A549 (cell line): ENCODE data around the gene UGT2A2. TPM values are rescaled to one million over a fixed set of nuclear protein-coding genes. Genes with fewer than 3 reads are reported as not detected.
A peak's percentile ranks its signal among the peaks of the same experiment; 100 is the strongest.

Experiments used
- ATAC-seq, 2 experiments: fragments of 200-7000 bp in 1 of 2; fragments of >200 bp in 1 of 2; cut with Nextera tagmentation in 1 of 2; cut with Tn5 transposase in 1 of 2; 3 replicates each; pipeline versions ENCODE4 v1.8.0 to v1.9.1; 2018 to 2020; ENCODE audit warnings: mild to moderate bottlenecking in 1 of 2, moderate library complexity in 1 of 2
- CTCF ChIA-PET: fragments of 300-600 bp; sonication (Branson Sonifier 250); formaldehyde crosslinking; extraction: SDS; loops from one replicate; lab custom pipeline; 2021; ENCODE audit warnings: antibody characterized with exemption, inconsistent platforms; lab: Yijun Ruan, JAX
- POLR2A ChIA-PET: fragments of 350-600 bp; formaldehyde crosslinking; extraction: SDS; loops from one replicate; lab custom pipeline; 2021; ENCODE audit warnings: antibody characterized with exemption, inconsistent platforms; lab: Yijun Ruan, JAX
- DNase-seq, 2 experiments: peaks; one replicate each; pipeline versions ENCODE4 v3.0.0 to v3.0.0-alpha.2; 2011 to 2016; ENCODE audit warnings: low read depth in 1 of 2, low spot score in 1 of 2
- FAIRE-seq: peaks from 2 replicates; lab custom pipeline; 2011; peaks lifted over from hg19 to GRCh38; lab: Jason Lieb, UNC
- H3K27ac ChIP-seq, 2 experiments: fragments of >200 bp; sonication (Bioruptor Twin); formaldehyde crosslinking; 3 replicates each; pipeline ENCODE4 v1.5.1; 2016 to 2017
- H3K4me1 ChIP-seq: fragments of >200 bp; sonication (Bioruptor Twin); formaldehyde crosslinking; 3 replicates; pipeline ENCODE4 v1.6.1; 2016
- H3K4me2 ChIP-seq: fragments of >200 bp; sonication (Bioruptor Twin); formaldehyde crosslinking; 3 replicates; pipeline ENCODE4 v1.6.1; 2016
- H3K4me3 ChIP-seq: fragments of >200 bp; sonication (Bioruptor Twin); formaldehyde crosslinking; 3 replicates; pipeline ENCODE4 v1.5.1; 2016
- H3K9me3 ChIP-seq: fragments of >200 bp; sonication (Bioruptor Twin); formaldehyde crosslinking; 3 replicates; pipeline ENCODE4 v1.6.1; 2016
- BHLHE40 ChIP-seq: IDR thresholded peaks from 2 replicates; pipeline ENCODE4 v1.6.1; 2012; ENCODE audit warnings: low read depth, low read length, inconsistent platforms
- CBX8 ChIP-seq: fragments of 200-600 bp; sonication (generic); IDR thresholded peaks from 2 replicates; pipeline ENCODE4 v1.6.1; 2016
- CEBPB ChIP-seq, 2 experiments: fragments of >200 bp in 1 of 2; sonication (Bioruptor Twin) in 1 of 2; formaldehyde crosslinking in 1 of 2; IDR thresholded peaks; 2 replicates each; pipeline ENCODE4 v1.6.1; 2012 to 2016
- CHD2 ChIP-seq: fragments of 150-350 bp; IDR thresholded peaks from 2 replicates; pipeline ENCODE4 v1.6.1; 2014; ENCODE audit warnings: low read length; ENCODE audit not compliant: partially characterized antibody
- CHD4 ChIP-seq: fragments of 200-600 bp; sonication (generic); IDR thresholded peaks from 2 replicates; pipeline ENCODE4 v1.6.1; 2016; ENCODE audit warnings: antibody characterized with exemption, mild to moderate bottlenecking, borderline replicate concordance
- EHF ChIP-seq: fragments of 250-450 bp; sonication (Bioruptor Pico); IDR thresholded peaks from 2 replicates; pipeline ENCODE4 v1.5.0; 2020; ENCODE audit warnings: mild to moderate bottlenecking
- FOXS1 ChIP-seq: fragments of 250-450 bp; sonication (Bioruptor Pico); IDR thresholded peaks from 2 replicates; pipeline ENCODE4 v1.5.0; 2020; ENCODE audit warnings: mild to moderate bottlenecking, moderate library complexity
- GATA3 ChIP-seq: IDR thresholded peaks from 2 replicates; pipeline ENCODE4 v1.6.1; 2012; ENCODE audit warnings: borderline replicate concordance
- HEYL ChIP-seq: fragments of 250-450 bp; sonication (Bioruptor Pico); IDR thresholded peaks from 2 replicates; pipeline ENCODE4 v1.8.0; 2021; ENCODE audit warnings: mild to moderate bottlenecking, moderate library complexity
- KDM1A ChIP-seq: fragments of 200-600 bp; sonication (generic); IDR thresholded peaks from 2 replicates; pipeline ENCODE4 v1.6.1; 2016; ENCODE audit warnings: low read depth, mild to moderate bottlenecking
- MYC ChIP-seq: IDR thresholded peaks from 2 replicates; pipeline ENCODE4 v1.6.1; 2012; ENCODE audit warnings: mild to moderate bottlenecking, inconsistent platforms, low read length, improper control_type of control experiment, borderline replicate concordance
- NFE2L2 ChIP-seq: fragments of 150-350 bp; conservative IDR thresholded peaks from 2 replicates; pipeline ENCODE4 v1.6.1; 2014; ENCODE audit warnings: low read length
- NPAS2 ChIP-seq: fragments of 250-450 bp; sonication (Bioruptor Pico); IDR thresholded peaks from 2 replicates; pipeline ENCODE4 v1.8.0; 2022; ENCODE audit warnings: mild to moderate bottlenecking, moderate library complexity, borderline replicate concordance
- NR3C1 ChIP-seq: fragments of >200 bp; sonication (Bioruptor Twin); formaldehyde crosslinking; IDR thresholded peaks from 3 replicates; pipeline ENCODE4 v1.6.1; 2017
- POLR2A ChIP-seq: IDR thresholded peaks from 2 replicates; pipeline ENCODE4 v1.6.1; 2012; ENCODE audit warnings: mild to moderate bottlenecking, low read length
- RAD21 ChIP-seq, 2 experiments: fragments of >200 bp in 1 of 2; sonication (Bioruptor Twin) in 1 of 2; formaldehyde crosslinking in 1 of 2; IDR thresholded peaks in 1 of 2; conservative IDR thresholded peaks in 1 of 2; 2 replicates in 1 of 2; 3 replicates in 1 of 2; pipeline ENCODE4 v1.6.1; 2012 to 2018; ENCODE audit warnings: inconsistent platforms in 1 of 2
- RARB ChIP-seq: fragments of 250-450 bp; sonication (Bioruptor Pico); IDR thresholded peaks from 2 replicates; pipeline ENCODE4 v1.8.0; 2021; ENCODE audit warnings: mild to moderate bottlenecking, moderate library complexity
- RFX5 ChIP-seq: fragments of 450-650 bp; IDR thresholded peaks from 2 replicates; pipeline ENCODE4 v1.7.1; 2014; ENCODE audit warnings: antibody characterized with exemption, mild to moderate bottlenecking, moderate library complexity
- SMC3 ChIP-seq: fragments of >200 bp; sonication (Bioruptor Twin); formaldehyde crosslinking; IDR thresholded peaks from 3 replicates; pipeline ENCODE4 v1.6.1; 2018; ENCODE audit warnings: inconsistent platforms
- SREBF2 ChIP-seq: fragments of 450-650 bp; IDR thresholded peaks from 2 replicates; pipeline ENCODE4 v1.6.1; 2014; ENCODE audit warnings: mild to moderate bottlenecking, moderate library complexity
- ZC3H11A ChIP-seq: fragments of 450-650 bp; IDR thresholded peaks from 2 replicates; pipeline ENCODE4 v1.6.1; 2014; ENCODE audit warnings: antibody characterized with exemption, mild to moderate bottlenecking
- ZSCAN20 ChIP-seq: fragments of 250-450 bp; sonication (Bioruptor Pico); IDR thresholded peaks from 2 replicates; pipeline ENCODE4 v1.8.0; 2022; ENCODE audit warnings: mild to moderate bottlenecking, moderate library complexity
- WGBS: methylation state at CpG from one replicate; pipeline ENCODE4 v1.1.6; 2017; ENCODE audit errors: missing lambda C conversion rate; 5-methylcytosine and 5-hydroxymethylcytosine counted together
- polyA plus RNA-seq, 4 experiments: library from polyadenylated mRNA; depleted of rRNA in 3 of 4; stranded (reverse); fragments of >200 nt; fragmentation: RNase III in 1 of 4; extraction: RNeasy Plus Mini Kit Qiagen cat#74134 plus additional on column Dnase treatment in 1 of 4; gene quantifications; 2 replicates in 3 of 4; 3 replicates in 1 of 4; pipeline ENCODE4 v1.2.3, GENCODE V29; 2011 to 2017
- TF ChIP-seq, protein P1 (sequence below): fragments of >200 bp; sonication (Bioruptor Twin); formaldehyde crosslinking; IDR thresholded peaks from 3 replicates; pipeline ENCODE4 v1.5.1; 2016
- TF ChIP-seq, protein P2 (sequence below): fragments of 450-650 bp; IDR thresholded peaks from 2 replicates; pipeline ENCODE4 v1.6.1; 2014; ENCODE audit warnings: antibody characterized with exemption
- TF ChIP-seq, protein P3 (sequence below): fragments of 150-350 bp; IDR thresholded peaks from 2 replicates; pipeline ENCODE4 v1.6.1; 2014; ENCODE audit warnings: low read depth, mild to moderate bottlenecking, low read length
- TF ChIP-seq, protein P4 (sequence below): fragments of >200 bp; sonication (Bioruptor Twin); formaldehyde crosslinking; IDR thresholded peaks from 3 replicates; pipeline ENCODE4 v1.6.1; 2016
- TF ChIP-seq, protein P5 (sequence below): IDR thresholded peaks from 2 replicates; pipeline ENCODE4 v1.6.1; 2012

The UGT2A2 gene
- polyA plus RNA-seq, 2 of the 4 experiments (the other 2 are of a cell fraction): not detected

DNA sequence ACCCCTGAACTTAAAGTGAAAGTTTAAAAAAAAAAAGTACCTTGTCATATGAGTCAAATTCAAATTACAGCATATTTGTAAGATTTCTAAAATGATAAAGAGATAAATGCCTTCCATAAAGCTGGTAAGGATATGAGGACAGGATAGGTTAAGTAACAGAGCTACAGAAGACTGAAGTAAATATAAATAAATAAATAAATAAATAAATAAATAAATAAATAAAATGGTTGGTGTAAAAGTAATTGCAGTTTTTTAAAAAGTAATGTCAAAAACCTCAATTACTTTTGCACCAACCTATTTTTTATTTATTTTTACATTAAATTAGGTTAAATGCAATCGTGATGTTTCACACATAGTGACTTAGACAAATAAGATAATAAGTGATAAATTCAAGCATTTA is 62.2 kb downstream of the UGT2A2 start:
- ATAC-seq: no peak
- CTCF ChIA-PET: no interaction called here
- no peak for TF ChIP-seq GATA3
- peak; percentile 46 for TF ChIP-seq ZC3H11A
- no peak overlapping the region for H3K27ac ChIP-seq
- H3K4me2 ChIP-seq: no peak overlapping the region
- WGBS: 50% methylated on average over 1 of the region's 1 CpG
- H3K4me3 ChIP-seq: no peak overlapping the region
- H3K9me3 ChIP-seq: no peaks in the 10 kb centered on the region
- no peaks in the 10 kb centered on the region for H3K4me1 ChIP-seq
- POLR2A ChIA-PET: no interaction called here
- no peak for FAIRE-seq
- DNase-seq: no peak

DNA sequence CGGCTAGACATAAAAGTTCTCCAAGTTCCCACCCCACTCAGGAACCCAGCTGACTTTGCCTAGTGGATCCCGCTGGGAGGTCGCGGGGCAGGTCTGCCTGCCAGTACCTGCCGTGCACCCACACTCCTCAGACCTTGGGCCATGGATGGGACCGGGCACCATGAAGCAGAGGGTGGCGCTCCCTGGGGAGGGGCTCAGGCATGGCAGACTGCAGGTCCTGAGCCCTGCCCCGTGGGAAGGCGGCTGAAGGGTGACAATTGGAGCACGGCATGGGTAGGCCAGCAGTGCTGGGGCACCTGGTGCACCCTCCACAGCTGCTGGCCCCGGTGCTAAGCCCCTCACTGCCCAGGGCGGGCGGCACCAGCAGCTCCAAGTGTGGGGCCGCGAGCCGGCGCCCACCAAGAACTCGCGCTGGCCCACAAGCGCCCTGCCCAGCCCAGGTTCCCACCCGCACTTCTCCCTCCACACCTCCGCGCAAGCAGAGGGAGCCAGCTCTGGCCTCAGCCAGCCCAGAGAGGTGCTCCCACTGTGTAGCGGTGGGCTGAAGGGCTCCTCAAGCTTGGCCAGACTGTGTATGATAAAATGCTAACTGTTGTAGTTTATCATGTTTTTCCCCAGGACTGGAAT is 63.1 kb downstream of the UGT2A2 start:
- no peaks in the 10 kb centered on the region for H3K9me3 ChIP-seq
- no peak overlapping the region for H3K4me2 ChIP-seq
- H3K4me3 ChIP-seq: no peak overlapping the region
- FAIRE-seq: no peak
- ChIA-PET CTCF (no interaction called here), POLR2A (no interaction called here)
- no peak for TF ChIP-seq BHLHE40
- no peak for TF ChIP-seq NR3C1
- TF ChIP-seq, protein P1, sequence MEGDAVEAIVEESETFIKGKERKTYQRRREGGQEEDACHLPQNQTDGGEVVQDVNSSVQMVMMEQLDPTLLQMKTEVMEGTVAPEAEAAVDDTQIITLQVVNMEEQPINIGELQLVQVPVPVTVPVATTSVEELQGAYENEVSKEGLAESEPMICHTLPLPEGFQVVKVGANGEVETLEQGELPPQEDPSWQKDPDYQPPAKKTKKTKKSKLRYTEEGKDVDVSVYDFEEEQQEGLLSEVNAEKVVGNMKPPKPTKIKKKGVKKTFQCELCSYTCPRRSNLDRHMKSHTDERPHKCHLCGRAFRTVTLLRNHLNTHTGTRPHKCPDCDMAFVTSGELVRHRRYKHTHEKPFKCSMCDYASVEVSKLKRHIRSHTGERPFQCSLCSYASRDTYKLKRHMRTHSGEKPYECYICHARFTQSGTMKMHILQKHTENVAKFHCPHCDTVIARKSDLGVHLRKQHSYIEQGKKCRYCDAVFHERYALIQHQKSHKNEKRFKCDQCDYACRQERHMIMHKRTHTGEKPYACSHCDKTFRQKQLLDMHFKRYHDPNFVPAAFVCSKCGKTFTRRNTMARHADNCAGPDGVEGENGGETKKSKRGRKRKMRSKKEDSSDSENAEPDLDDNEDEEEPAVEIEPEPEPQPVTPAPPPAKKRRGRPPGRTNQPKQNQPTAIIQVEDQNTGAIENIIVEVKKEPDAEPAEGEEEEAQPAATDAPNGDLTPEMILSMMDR: no peak
- no peak for TF ChIP-seq SMC3
- TF ChIP-seq MYC: no peak
- no peak for TF ChIP-seq FOXS1 (CRISPR knock-in tag)
- TF ChIP-seq NPAS2 (CRISPR knock-in tag): no peak
- no peak for TF ChIP-seq RARB (CRISPR knock-in tag)
- TF ChIP-seq CBX8: no peak
- TF ChIP-seq NFE2L2: no peak
- no peak for TF ChIP-seq HEYL (CRISPR knock-in tag)
- TF ChIP-seq ZC3H11A: no peak
- TF ChIP-seq GATA3: no peak
- TF ChIP-seq, protein P2, sequence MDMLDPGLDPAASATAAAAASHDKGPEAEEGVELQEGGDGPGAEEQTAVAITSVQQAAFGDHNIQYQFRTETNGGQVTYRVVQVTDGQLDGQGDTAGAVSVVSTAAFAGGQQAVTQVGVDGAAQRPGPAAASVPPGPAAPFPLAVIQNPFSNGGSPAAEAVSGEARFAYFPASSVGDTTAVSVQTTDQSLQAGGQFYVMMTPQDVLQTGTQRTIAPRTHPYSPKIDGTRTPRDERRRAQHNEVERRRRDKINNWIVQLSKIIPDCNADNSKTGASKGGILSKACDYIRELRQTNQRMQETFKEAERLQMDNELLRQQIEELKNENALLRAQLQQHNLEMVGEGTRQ: no peak
- no peak overlapping the region for H3K27ac ChIP-seq
- no peaks in the 10 kb centered on the region for H3K4me1 ChIP-seq
- no peak for DNase-seq
- 68% methylated on average over 12 of the region's 24 CpGs for WGBS
- no peak for ATAC-seq

DNA sequence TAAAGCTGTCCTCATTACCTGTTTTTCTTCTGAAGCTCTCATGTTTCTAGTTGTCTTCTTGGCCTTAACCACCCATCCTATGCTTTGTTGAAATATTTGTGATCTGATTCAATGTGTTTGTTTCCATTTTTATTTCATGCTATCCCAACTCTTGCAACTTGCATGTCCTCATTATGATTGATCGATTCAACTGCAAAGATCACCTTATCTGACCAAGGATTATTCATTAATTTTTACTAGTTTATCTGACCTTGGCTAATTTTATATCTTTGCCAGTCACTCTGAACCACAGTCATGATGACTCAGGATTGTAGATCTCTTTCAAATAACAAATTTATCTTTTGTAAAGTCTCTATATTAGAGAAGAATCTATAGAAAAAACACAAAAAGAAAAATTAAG is 70.7 kb downstream of the UGT2A2 start:
- TF ChIP-seq NFE2L2 (0 out of 2 replicates have a peak, but pooled peaks have one; percentile 10), RAD21 (conservative IDR thresholded peaks at IDR 0.05 in 1 of 2, IDR thresholded peaks at IDR 0.05 in 1 of 2) (no peak)
- TF ChIP-seq, all 56 proteins: peak for 1
- H3K9me3 ChIP-seq: no peaks in the 10 kb centered on the region
- CTCF ChIA-PET: no interaction called here
- no peak overlapping the region for H3K27ac ChIP-seq
- no peaks in the 10 kb centered on the region for H3K4me1 ChIP-seq
- no peak for ATAC-seq
- H3K4me3 ChIP-seq: no peak overlapping the region
- POLR2A ChIA-PET: no interaction called here
- 0% methylated on average over 1 of the region's 1 CpG for WGBS
- no peak for FAIRE-seq
- no peak for DNase-seq
- H3K4me2 ChIP-seq: no peak overlapping the region

DNA sequence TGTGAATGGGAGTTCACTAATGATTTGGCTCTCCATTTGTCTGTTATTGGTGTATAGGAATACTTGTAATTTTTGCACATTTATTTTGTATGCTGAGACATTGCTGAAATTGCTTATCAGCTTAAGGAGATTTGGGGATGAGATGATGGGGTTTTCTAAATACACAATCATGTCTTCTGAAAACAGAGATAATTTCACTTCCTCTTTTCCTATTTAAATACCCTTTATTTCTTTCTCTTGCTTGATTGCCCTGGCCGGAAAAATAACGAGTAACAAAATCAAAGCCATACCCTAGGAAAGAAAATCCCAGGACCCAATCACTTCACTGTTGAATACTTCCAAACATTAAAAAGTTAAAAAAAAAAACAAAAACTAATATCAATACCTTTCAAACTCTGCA is 76.0 kb downstream of the UGT2A2 start:
- Histone ChIP-seq H3K4me3 (no peak overlapping the region), H3K27ac (no peak overlapping the region), H3K4me2 (no peak overlapping the region), H3K9me3 (no peaks in the 10 kb centered on the region), H3K4me1 (no peaks in the 10 kb centered on the region)
- CTCF ChIA-PET: no interaction called here
- ATAC-seq (no peak), DNase-seq (no peak), FAIRE-seq (no peak)
- 81% methylated on average over 2 of the region's 2 CpGs for WGBS
- POLR2A ChIA-PET: no interaction called here
- TF ChIP-seq ZC3H11A (no peak), ZSCAN20 (CRISPR knock-in tag) (no peak), CEBPB (IDR thresholded peaks at IDR 0.05) (no peak), CHD2 (no peak), RAD21 (conservative IDR thresholded peaks at IDR 0.05 in 1 of 2, IDR thresholded peaks at IDR 0.05 in 1 of 2) (no peak), FOXS1 (CRISPR knock-in tag) (no peak), SREBF2 (no peak), POLR2A (no peak), KDM1A (no peak), CHD4 (no peak), MYC (no peak), NR3C1 (no peak), RFX5 (no peak), HEYL (CRISPR knock-in tag) (no peak), SMC3 (no peak), EHF (CRISPR knock-in tag) (no peak)
- TF ChIP-seq, protein P3, sequence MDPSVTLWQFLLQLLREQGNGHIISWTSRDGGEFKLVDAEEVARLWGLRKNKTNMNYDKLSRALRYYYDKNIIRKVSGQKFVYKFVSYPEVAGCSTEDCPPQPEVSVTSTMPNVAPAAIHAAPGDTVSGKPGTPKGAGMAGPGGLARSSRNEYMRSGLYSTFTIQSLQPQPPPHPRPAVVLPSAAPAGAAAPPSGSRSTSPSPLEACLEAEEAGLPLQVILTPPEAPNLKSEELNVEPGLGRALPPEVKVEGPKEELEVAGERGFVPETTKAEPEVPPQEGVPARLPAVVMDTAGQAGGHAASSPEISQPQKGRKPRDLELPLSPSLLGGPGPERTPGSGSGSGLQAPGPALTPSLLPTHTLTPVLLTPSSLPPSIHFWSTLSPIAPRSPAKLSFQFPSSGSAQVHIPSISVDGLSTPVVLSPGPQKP: no peak
- TF ChIP-seq, protein P4, sequence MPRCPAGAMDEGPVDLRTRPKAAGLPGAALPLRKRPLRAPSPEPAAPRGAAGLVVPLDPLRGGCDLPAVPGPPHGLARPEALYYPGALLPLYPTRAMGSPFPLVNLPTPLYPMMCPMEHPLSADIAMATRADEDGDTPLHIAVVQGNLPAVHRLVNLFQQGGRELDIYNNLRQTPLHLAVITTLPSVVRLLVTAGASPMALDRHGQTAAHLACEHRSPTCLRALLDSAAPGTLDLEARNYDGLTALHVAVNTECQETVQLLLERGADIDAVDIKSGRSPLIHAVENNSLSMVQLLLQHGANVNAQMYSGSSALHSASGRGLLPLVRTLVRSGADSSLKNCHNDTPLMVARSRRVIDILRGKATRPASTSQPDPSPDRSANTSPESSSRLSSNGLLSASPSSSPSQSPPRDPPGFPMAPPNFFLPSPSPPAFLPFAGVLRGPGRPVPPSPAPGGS: no peak
- TF ChIP-seq, protein P5, sequence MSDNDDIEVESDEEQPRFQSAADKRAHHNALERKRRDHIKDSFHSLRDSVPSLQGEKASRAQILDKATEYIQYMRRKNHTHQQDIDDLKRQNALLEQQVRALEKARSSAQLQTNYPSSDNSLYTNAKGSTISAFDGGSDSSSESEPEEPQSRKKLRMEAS: no peak
